SH-SY5Y (cell line): ENCODE measurements around the gene PECR.

Experiments used
- GATA2 ChIP-seq: IDR thresholded peaks from 2 replicates; pipeline ENCODE4 v1.6.1; 2011; ENCODE audit warnings: mild to moderate bottlenecking, low read depth, low read length
- GATA3 ChIP-seq: IDR thresholded peaks from 2 replicates; pipeline ENCODE4 v1.6.1; 2011; ENCODE audit warnings: low read depth, mild to moderate bottlenecking, low read length, moderate library complexity

- TF ChIP-seq GATA2 (no peak), GATA3 (no peak)
Observed at GRCh38 chr2:216110620-216111019, 29.0 kb upstream of the PECR start.
